HFFc6 (cell line): ENCODE results near the gene BBS1. TPM values are rescaled to one million over a fixed set of nuclear protein-coding genes. Genes with fewer than 3 reads are reported as not detected.

Experiments
- DNase-seq: peaks from one replicate; pipeline ENCODE4 v3.0.0-alpha.2; 2018
- H3K27ac Mint-ChIP-seq: 2 replicates; pipeline ENCODE4 v1.8.0; 2020; ENCODE audit warnings: mild to moderate bottlenecking, mixed read lengths
- H3K27me3 Mint-ChIP-seq: 2 replicates; pipeline ENCODE4 v1.8.0; 2021; ENCODE audit warnings: mild to moderate bottlenecking, moderate library complexity, mixed read lengths; ENCODE audit not compliant: insufficient read depth
- H3K36me3 Mint-ChIP-seq: 2 replicates; pipeline ENCODE4 v1.8.0; 2021; ENCODE audit warnings: low read depth, mixed read lengths
- H3K4me1 Mint-ChIP-seq: 2 replicates; pipeline ENCODE4 v1.8.0; 2020; ENCODE audit warnings: low read depth, mixed read lengths
- H3K4me3 Mint-ChIP-seq: 2 replicates; pipeline ENCODE4 v1.8.0; 2020; ENCODE audit warnings: mild to moderate bottlenecking, moderate library complexity, mixed read lengths
- H3K9me3 Mint-ChIP-seq: 2 replicates; pipeline ENCODE4 v1.8.0; 2020; ENCODE audit warnings: mild to moderate bottlenecking, mixed read lengths
- total RNA-seq, 6 experiments: library from RNA; stranded (reverse); fragmentation: NEBNext Ultra II Directional; extraction: Animal tissue kit (Norgen Biotek cat#: 25700); gene quantifications; 2 replicates in 1 of 6; 3 replicates in 5 of 6; pipeline ENCODE4 v1.2.3, GENCODE V29; 2021
- TF ChIP-seq, protein P1 (sequence below): fragments of 200-600 bp; sonication (generic); IDR thresholded peaks from 2 replicates; pipeline ENCODE4 v1.5.0; 2021; ENCODE audit warnings: antibody characterized with exemption, mild to moderate bottlenecking

Gene BBS1
- total RNA-seq, 6 experiments from 2014 or later: 14.9 to 21.4 (median 17.3) TPM

DNA sequence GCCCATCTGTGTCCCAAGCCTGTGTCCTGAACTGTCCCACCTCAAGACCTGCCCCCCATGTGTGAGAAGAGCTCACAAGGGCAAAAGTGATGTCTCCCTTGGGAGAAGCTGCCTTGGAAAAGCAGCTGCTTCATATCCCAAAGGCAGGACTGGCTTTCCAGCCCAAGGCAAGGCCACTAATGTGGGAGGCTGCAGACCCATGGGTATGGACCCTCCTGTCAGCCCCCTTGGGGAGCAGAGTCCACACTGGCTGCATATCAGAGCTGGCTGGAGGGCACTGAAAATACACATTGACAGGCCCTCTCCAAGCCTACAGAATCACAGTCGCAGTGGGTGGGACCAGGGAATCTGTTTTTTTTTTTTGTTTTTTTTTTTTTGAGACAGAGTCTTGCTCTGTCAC lies 41.0 kb upstream of the BBS1 start:
- TF ChIP-seq, protein P1, sequence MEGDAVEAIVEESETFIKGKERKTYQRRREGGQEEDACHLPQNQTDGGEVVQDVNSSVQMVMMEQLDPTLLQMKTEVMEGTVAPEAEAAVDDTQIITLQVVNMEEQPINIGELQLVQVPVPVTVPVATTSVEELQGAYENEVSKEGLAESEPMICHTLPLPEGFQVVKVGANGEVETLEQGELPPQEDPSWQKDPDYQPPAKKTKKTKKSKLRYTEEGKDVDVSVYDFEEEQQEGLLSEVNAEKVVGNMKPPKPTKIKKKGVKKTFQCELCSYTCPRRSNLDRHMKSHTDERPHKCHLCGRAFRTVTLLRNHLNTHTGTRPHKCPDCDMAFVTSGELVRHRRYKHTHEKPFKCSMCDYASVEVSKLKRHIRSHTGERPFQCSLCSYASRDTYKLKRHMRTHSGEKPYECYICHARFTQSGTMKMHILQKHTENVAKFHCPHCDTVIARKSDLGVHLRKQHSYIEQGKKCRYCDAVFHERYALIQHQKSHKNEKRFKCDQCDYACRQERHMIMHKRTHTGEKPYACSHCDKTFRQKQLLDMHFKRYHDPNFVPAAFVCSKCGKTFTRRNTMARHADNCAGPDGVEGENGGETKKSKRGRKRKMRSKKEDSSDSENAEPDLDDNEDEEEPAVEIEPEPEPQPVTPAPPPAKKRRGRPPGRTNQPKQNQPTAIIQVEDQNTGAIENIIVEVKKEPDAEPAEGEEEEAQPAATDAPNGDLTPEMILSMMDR: no peak
- H3K4me3 Mint-ChIP-seq: no peak overlapping the region
- peaks cover 5% of the 10 kb centered on the region; the same call in 1 of the 2 replicates for H3K4me1 Mint-ChIP-seq
- H3K27me3 Mint-ChIP-seq: peaks cover 7% of the 10 kb centered on the region; the same call in 1 of the 2 replicates
- no peak overlapping the region for H3K27ac Mint-ChIP-seq
- no peaks in the 10 kb centered on the region for H3K9me3 Mint-ChIP-seq
- no peak for DNase-seq
- no peaks in the 10 kb centered on the region; the same call in 1 of the 2 replicates for H3K36me3 Mint-ChIP-seq

GRCh38 chr11:66470015-66470414 lies 40.4 kb upstream of the BBS1 start:
- DNase-seq: no peak
- Mint-ChIP-seq H3K4me1 (peaks cover 5% of the 10 kb centered on the region; the same call in 1 of the 2 replicates), H3K9me3 (no peaks in the 10 kb centered on the region), H3K27me3 (peaks cover 7% of the 10 kb centered on the region; the same call in 1 of the 2 replicates), H3K36me3 (no peaks in the 10 kb centered on the region; the same call in 1 of the 2 replicates), H3K27ac (no peak overlapping the region), H3K4me3 (no peak overlapping the region)
- TF ChIP-seq, protein P1: no peak

GRCh38 chr11:66471142-66471541 lies 39.3 kb upstream of the BBS1 start:
- TF ChIP-seq, protein P1: no peak
- DNase-seq: no peak
- Mint-ChIP-seq H3K27ac (no peak overlapping the region), H3K27me3 (no peaks in the 10 kb centered on the region), H3K9me3 (no peaks in the 10 kb centered on the region), H3K4me1 (peaks cover 5% of the 10 kb centered on the region; the same call in 1 of the 2 replicates), H3K36me3 (no peaks in the 10 kb centered on the region; the same call in 1 of the 2 replicates), H3K4me3 (no peak overlapping the region)

GRCh38 chr11:66472054-66472453 lies 38.4 kb upstream of the BBS1 start:
- no peaks in the 10 kb centered on the region; the same call in 1 of the 2 replicates for H3K36me3 Mint-ChIP-seq
- H3K9me3 Mint-ChIP-seq: no peaks in the 10 kb centered on the region
- no peaks in the 10 kb centered on the region for H3K27me3 Mint-ChIP-seq
- no peak overlapping the region for H3K4me3 Mint-ChIP-seq
- H3K4me1 Mint-ChIP-seq: peaks cover 5% of the 10 kb centered on the region; the same call in 1 of the 2 replicates
- no peak overlapping the region for H3K27ac Mint-ChIP-seq
- no peak for DNase-seq
- TF ChIP-seq, protein P1: no peak

- H3K36me3 Mint-ChIP-seq: no peaks in the 10 kb centered on the region; the same call in 1 of the 2 replicates
- H3K9me3 Mint-ChIP-seq: no peaks in the 10 kb centered on the region
- H3K4me3 Mint-ChIP-seq: no peak overlapping the region
- no peaks in the 10 kb centered on the region for H3K27me3 Mint-ChIP-seq
- H3K27ac Mint-ChIP-seq: no peak overlapping the region
- no peak for DNase-seq
- H3K4me1 Mint-ChIP-seq: peaks cover 3% of the 10 kb centered on the region; the same call in 1 of the 2 replicates
- TF ChIP-seq, protein P1: no peak
Measured at GRCh38 chr11:66473167-66473566, 37.3 kb upstream of the BBS1 start.
